Tibial artery (tissue), 4 donors: ENCODE results near the gene KEL.

Experiments
- DNase-seq, 2 donors: peaks; one replicate each; pipeline ENCODE4 v3.0.0-alpha.2; 2019
- H3K27ac ChIP-seq, 2 donors: fragments of 200-600 bp; sonication (generic) in 1 of 2; 1 replicate in 1 of 2; 2 replicates in 1 of 2; pipeline ENCODE4 v1.5.1; 2018 to 2019; ENCODE audit warnings: mild to moderate bottlenecking in 1 of 2
- H3K27me3 ChIP-seq, 2 donors: fragments of 200-600 bp; sonication (generic) in 1 of 2; one replicate each; pipeline versions ENCODE4 v1.5.1 to v1.6.0; 2016 to 2019
- H3K36me3 ChIP-seq, 3 donors: fragments of 200-600 bp; sonication (generic) in 2 of 3; one replicate each; pipeline ENCODE4 v1.5.1; 2016 to 2019; ENCODE audit warnings: mild to moderate bottlenecking in 2 of 3
- H3K4me1 ChIP-seq, 4 donors: fragments of 200-600 bp; sonication (generic) in 2 of 4; 1 replicate in 3 of 4; 2 replicates in 1 of 4; pipeline ENCODE4 v1.5.1; 2016 to 2019
- H3K4me3 ChIP-seq, 2 donors: fragments of 200-600 bp; sonication (generic) in 1 of 2; 1 replicate in 1 of 2; 2 replicates in 1 of 2; pipeline ENCODE4 v1.5.1; 2018 to 2019; ENCODE audit warnings: mild to moderate bottlenecking in 2 of 2
- H3K9me3 ChIP-seq, 3 donors: fragments of 200-600 bp; sonication (generic) in 1 of 3; one replicate each; pipeline ENCODE4 v1.5.1; 2016 to 2019
- CTCF ChIP-seq, 2 experiments: fragments of 200-600 bp in 1 of 2; fragments of 450-650 bp in 1 of 2; IDR thresholded peaks; one replicate each; pipeline ENCODE4 v1.5.1; 2017 to 2019; ENCODE audit warnings: antibody characterized with exemption in 2 of 2, mild to moderate bottlenecking in 1 of 2, moderate library complexity in 1 of 2
- intact Hi-C: fragments of 100-400 bp; cut with DNase I; formaldehyde crosslinking; loops from one replicate; pipeline ENCODE4 v1.15.0; 2023; ENCODE audit warnings: low total_unique reads

Gene KEL

GRCh38 chr7:142896741-142897379 is 65.3 kb downstream of the KEL start:
- intact Hi-C loops = no loop called here
- H3K27me3 ChIP-seq = peaks cover 0 to 7% of the 10 kb centered on the region in 2 donors
- no peak overlapping the region for H3K4me3 ChIP-seq
- no peaks in the 10 kb centered on the region for H3K4me1 ChIP-seq
- H3K27ac ChIP-seq = no peak overlapping the region
- no peak for TF ChIP-seq CTCF (IDR thresholded peaks at IDR 0.05)
- no peak for DNase-seq
- no peaks in the 10 kb centered on the region for H3K9me3 ChIP-seq
- H3K36me3 ChIP-seq = no peaks in the 10 kb centered on the region

GRCh38 chr7:142896151-142896550 is 66.0 kb downstream of the KEL start:
- TF ChIP-seq CTCF (IDR thresholded peaks at IDR 0.05) = no peak
- no peak overlapping the region for H3K4me3 ChIP-seq
- intact Hi-C loops = no loop called here
- DNase-seq = no peak
- no peaks in the 10 kb centered on the region for H3K9me3 ChIP-seq
- no peak overlapping the region for H3K27ac ChIP-seq
- no peaks in the 10 kb centered on the region for H3K36me3 ChIP-seq
- peaks cover 0 to 11% of the 10 kb centered on the region in 2 donors for H3K27me3 ChIP-seq
- H3K4me1 ChIP-seq = no peaks in the 10 kb centered on the region

- H3K36me3 ChIP-seq = no peaks in the 10 kb centered on the region
- no peak overlapping the region for H3K4me3 ChIP-seq
- H3K9me3 ChIP-seq = no peaks in the 10 kb centered on the region
- intact Hi-C loops = no loop called here
- no peak for TF ChIP-seq CTCF (IDR thresholded peaks at IDR 0.05)
- H3K27me3 ChIP-seq = peaks cover 0 to 11% of the 10 kb centered on the region in 2 donors
- H3K27ac ChIP-seq = no peak overlapping the region
- DNase-seq = no peak
- H3K4me1 ChIP-seq = no peaks in the 10 kb centered on the region
Measured at GRCh38 chr7:142894985-142895593, 67.1 kb downstream of the KEL start.

- no peak for TF ChIP-seq CTCF (IDR thresholded peaks at IDR 0.05)
- Histone ChIP-seq H3K27ac (no peak overlapping the region), H3K4me1 (no peaks in the 10 kb centered on the region), H3K9me3 (no peaks in the 10 kb centered on the region), H3K36me3 (no peaks in the 10 kb centered on the region), H3K4me3 (no peak overlapping the region), H3K27me3 (peaks cover 0 to 11% of the 10 kb centered on the region in 2 donors)
- no peak for DNase-seq
- intact Hi-C loops = no loop called here
Measured at GRCh38 chr7:142894112-142894984, 67.8 kb downstream of the KEL start.

- Histone ChIP-seq H3K36me3 (no peaks in the 10 kb centered on the region), H3K9me3 (no peaks in the 10 kb centered on the region), H3K4me3 (no peak overlapping the region), H3K27ac (no peak overlapping the region), H3K27me3 (peaks cover 0 to 17% of the 10 kb centered on the region in 2 donors), H3K4me1 (no peaks in the 10 kb centered on the region)
- TF ChIP-seq CTCF (IDR thresholded peaks at IDR 0.05) = no peak
- intact Hi-C loops = no loop called here
- no peak for DNase-seq
Measured at GRCh38 chr7:142892951-142893350, 69.2 kb downstream of the KEL start.
